NCI-H2196 (cell line): ENCODE data around the gene LHX4.

Experiments used
- DNase-seq: peaks from one replicate; lab custom pipeline; 2025; ENCODE audit not compliant: unreplicated experiment; lab: John Stamatoyannopoulos, UW

Gene LHX4

GRCh38 chr1:180224902-180225301, 5.2 kb upstream of the LHX4 start:
- DNase-seq: no peak

- no peak for DNase-seq
These were observed 4.7 kb upstream of the LHX4 start for GRCh38 chr1:180225403-180225802.

GRCh38 chr1:180227861-180228647, 2.0 kb upstream of the LHX4 start:
- no peak for DNase-seq

DNA sequence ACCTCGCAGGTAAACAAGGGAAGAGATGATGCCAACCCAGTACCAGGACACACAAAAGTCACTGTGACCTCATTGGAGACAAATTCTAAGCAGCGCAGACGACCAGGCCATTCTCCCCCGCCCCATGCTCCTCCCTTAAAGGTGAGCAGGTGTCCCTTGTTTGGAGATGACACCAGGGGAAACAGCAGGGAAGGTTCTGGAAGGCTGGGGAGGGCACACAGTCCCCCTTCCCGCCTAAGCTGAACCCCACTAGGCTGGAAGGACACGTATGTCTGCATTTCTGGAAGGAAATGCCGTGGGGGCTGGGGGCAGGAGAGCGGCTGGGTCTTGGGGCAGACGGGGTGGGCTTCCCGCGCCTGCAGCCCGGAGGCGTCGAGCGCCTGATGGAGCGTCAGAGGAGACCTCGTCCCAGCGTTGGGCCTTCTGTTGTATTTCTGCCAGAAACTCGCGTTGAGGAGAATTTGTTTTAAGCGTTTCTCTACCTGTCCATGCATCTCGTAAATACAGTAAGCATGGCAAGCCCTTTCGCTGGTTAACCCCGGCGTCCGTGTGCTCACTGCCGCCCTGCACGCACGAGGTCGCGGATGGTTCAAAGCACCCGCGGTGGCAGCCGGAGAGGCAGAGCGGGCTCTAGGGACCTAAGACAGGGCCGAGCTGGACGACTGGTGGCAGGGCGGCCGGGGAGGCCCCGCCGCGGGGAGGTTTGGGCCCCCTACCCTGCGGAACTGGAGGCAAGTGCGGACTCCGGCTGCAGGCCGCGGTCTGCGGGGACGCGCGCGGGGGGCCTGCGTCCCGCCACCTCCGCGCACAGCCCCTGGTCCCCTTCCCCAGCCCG, 1.2 kb upstream of the LHX4 start:
- DNase-seq: peak; percentile 39

DNA sequence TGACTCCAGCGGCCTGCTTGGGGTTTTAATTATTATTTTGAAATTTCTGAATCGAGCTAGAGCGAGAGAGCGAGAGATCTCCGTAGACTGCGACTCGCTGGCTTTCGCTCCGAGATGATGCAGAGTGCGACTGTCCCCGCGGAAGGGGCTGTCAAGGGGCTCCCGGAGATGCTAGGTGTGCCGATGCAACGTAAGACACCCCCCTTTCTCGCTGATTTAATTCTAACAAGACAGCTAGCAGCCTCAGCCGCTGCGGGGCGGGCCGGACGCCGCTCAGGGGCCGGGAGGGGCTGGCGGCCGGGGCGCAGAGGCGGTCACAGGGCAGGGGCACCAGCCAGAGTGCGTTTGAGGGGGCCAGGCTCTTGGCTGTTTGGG, 339 bp downstream of the LHX4 start:
- no peak for DNase-seq

DNA sequence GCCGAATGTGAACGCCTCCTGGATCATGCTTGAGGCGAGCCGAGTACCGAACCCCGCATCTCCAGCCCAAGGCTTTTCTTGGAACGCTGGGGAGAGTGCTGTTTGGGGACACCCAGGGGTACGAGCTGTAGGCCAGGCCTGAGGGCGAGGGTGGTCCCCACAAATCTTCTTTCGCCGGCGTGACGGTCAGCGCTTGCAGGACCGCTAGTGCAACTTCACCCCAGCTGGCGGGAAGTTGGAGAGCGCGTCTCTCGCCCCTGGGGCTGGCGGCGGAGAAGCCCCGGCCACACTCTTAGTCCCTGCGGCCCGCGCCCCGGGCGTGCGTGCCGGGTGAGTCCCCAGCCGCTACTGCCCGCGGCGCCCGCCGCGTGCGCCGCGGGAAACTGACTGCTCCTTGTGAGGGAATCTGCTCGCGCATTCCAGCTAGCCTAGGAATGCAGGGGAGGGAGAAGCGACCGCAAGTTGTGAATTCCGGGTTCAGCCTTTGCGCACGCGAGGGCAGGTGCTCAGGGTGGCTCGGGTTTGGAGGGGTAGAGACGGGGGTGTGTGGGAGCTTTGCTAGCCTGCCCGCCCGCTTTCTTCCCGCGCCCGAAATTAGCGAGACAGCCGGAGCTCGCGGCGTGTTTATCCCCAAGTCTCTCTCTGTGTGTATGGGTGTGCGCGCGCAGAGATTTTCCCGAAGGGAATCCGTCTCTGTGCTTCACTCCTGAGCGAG, 884 bp downstream of the LHX4 start:
- DNase-seq: no peak

- peak; percentile 68 for DNase-seq
These were observed 1.4 kb downstream of the LHX4 start for GRCh38 chr1:180231506-180231921.

- DNase-seq: no peak
These were observed 1.9 kb downstream of the LHX4 start for GRCh38 chr1:180231936-180232335.

GRCh38 chr1:180232521-180233043, 2.5 kb downstream of the LHX4 start:
- DNase-seq: no peak

DNA sequence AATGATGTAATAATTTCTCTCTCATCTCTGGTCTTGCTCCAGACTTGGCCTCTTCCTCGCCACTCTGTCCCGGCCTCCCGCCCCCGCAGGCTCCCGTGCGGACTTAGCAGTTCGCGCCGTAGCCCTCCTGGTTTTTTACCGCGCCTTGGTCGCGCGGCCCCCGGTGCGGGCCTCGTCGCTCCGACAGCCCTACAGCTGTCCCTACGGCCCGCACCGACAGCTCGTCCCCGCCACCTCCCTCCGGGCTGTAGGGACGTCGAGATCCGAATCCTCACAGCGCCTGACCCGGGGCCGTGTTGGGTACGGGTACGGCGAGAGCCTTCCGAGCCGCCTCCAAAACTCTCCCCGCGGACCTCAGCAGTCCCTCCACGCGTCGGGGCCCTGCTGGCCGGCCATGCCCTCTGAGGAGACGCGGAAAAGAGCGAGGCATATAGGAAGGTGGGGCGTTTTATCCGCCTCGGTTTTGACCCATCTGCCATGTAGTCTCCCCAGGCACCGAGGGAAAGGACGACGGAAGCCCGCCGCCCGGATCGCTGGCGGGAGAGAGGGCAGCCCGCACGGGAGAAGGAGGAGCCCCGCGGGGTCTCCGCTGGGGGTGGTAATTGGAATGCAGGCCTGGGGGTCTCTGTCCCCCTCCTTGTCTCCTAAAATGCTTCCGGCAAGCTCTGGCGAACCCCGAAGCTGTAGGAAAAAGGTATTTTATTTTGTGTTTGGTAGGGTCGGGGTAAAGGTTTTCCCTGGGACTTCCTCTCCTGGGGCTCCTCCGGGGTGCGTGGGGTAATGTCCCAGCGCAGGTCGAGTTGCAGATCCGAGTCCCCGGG, 3.3 kb downstream of the LHX4 start:
- no peak for DNase-seq

- DNase-seq: no peak
These were observed 4.5 kb downstream of the LHX4 start for GRCh38 chr1:180234369-180235076.

- no peak for DNase-seq
These were observed 5.0 kb downstream of the LHX4 start for GRCh38 chr1:180235077-180235501.

DNA sequence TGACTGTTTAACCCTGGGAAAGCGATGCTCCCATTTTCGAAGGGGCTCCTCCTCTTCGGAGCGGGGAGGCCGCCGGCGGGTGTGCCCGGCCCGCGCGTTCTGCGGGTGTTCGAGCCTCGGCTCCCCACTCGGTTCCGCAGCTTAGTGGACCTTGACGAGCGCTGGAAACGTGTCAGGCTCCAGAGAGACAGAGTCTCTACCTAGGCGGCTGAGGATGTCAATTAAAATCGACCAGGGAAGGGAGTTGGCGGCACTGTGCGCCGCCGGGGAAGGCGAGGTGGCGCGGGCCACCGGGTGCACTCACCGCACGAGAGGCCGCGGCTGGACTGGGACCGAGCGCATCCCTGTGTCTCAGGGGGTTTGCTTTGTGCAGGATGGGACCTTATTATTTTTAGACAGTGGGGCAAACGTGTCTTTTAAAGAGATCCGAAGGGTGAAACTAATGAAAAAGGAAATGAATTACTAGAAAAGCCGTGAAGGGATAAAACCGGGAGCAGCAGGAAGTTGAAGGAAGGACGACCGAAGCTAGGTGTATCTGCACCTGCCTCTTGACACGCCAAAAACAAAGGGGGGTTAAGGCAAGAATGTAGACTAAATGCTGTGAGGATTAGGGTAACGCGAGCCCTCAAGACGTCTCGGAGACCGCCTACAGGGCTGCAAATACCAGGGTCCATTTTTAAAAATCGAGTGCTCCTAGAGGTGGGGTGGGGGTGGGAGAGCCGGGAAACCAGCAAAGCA, 5.6 kb downstream of the LHX4 start:
- DNase-seq: no peak

DNA sequence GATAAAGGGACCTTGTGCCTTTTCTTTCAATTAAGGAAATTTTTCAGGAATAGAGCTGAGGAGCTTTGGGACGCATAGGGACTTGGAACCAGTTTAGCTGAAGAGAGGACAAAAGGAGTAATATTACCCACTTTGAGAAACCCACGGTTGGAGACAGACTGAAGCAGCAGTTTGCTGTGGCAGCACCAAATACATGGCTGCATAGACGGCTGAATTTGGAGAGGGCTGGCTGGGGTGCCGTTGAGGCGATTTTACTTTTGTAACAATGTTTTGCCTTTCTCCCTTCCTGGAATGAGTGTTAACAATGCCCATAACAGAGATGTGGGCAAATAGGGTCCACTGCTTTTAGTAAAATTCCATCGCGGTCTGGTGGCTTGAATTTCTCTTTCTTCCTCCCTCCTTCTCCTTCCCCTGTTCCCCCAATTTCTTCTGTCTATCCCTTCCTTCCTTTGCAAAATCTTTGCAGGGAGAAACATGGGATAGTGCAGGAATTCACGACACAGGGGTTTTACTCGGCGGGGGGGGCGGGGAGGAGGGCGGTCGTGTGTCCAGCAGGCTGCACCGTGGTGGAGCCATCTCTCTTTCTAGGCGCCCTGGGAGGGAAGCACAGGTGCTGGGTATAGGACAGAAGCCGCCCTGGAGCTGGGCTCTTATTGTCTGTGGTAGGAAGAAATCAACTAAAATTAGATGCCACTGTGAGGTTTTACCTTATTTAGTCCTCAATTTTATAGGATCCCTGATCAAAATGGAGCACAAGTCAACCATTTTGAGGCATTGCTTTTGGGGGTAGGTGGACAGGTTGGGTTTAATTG, 6.8 kb downstream of the LHX4 start:
- DNase-seq: no peak

DNA sequence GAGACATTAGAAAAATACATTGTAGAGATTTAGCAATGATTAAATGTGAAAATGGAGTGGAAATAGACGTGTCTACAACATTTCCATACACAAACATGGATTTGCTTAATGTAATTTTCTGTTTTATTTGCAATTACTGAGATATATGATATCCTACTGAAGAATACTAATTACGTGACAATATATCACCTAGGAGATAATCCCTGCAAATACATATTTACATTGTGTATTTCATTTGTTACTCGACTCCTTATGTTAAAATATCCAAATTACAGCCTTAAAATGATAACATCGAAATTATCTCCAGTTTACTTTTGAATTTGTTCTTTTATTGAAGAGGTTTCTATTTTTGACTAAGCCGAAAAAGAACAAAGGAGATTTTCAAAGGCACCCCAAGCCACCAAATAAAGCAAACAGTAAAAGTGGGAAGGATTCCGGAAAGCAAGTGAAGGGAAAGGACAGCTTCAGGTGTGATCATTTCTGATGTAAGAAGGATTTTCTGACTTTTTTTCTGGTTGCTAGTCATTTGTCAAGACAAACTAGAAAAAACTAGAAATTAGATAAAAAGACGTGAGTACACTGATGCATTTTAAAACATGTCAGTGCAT, 7.9 kb downstream of the LHX4 start:
- no peak for DNase-seq

DNA sequence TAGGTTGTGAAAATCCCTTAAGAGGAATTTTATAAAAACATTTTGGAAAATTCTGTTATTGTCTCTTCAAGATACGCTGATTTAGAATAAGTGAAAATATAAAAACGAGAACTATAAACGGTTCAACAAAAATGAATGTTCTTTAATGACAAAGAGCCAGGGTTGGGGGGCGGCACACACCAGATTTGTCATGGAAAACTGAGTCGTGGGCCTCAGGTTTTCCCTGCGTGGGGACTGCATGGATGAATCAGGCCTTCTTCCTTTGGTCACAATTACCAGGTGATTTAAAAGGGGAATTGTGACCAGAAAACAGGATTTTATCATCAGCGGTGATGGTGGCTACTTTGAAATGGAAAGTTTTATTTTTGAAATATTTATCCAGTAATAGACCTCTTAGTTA, 8.6 kb downstream of the LHX4 start:
- no peak for DNase-seq

DNA sequence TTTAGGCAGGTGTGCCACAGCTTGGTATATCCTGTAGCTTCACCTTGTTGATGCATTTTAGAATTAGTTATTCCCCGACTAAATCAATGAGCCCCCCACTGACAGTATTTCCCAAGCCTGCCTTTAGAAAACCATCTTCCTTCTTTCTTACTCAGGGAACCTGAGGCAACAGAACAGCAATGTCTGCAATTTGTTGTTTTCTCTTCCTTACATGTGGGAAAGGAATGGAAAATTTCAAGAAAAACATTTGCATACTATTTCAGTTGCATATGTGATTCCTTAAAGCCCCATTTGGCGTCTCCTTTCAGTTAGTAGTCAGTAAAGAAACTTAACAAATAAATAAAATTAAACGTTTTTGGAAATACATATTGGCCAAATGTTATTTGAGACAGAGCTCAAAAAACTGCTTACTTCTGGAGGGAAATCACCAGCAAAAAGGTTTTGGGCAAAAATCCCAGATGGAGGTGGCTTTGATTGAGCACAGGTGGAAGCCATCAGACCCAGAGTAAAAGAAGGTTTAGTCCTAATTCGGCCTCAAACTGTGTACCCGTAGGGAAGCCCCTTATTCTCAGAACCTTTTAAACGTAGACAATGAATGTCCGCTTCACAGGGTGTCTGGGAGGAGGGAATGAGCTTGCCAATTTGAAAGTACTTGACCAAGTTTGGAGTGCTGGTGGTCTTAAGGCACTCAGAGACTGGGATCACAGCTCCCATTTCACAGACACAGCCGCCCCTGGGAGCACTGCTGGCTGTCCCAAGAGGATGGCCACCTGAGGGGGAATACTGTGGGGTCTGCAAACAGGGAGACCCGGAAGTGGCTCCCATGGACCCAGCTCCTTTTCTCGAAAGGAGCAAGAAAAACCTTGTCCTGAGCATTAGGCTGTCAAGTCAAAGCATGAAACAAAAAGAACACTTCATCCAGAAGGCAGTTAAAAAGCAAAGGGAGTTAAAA, 9.4 kb downstream of the LHX4 start:
- DNase-seq: no peak
